Peyer's patch (tissue), 4 donors: ENCODE results near the gene CCDC73.

Experiments
- CTCF ChIP-seq, 6 experiments: fragments of 450-650 bp in 4 of 6; fragments of 200-600 bp in 2 of 6; sonication (generic) in 1 of 6; IDR thresholded peaks; one replicate each; pipeline ENCODE4 v1.5.1; 2017 to 2019; ENCODE audit warnings: antibody characterized with exemption in 6 of 6, mild to moderate bottlenecking in 3 of 6, moderate library complexity in 1 of 6
- POLR2A ChIP-seq, 2 donors: fragments of 450-650 bp; IDR thresholded peaks; one replicate each; pipeline ENCODE4 v1.5.1; 2017; ENCODE audit warnings: antibody characterized with exemption in 2 of 2, mild to moderate bottlenecking in 2 of 2, moderate library complexity in 2 of 2

DNA sequence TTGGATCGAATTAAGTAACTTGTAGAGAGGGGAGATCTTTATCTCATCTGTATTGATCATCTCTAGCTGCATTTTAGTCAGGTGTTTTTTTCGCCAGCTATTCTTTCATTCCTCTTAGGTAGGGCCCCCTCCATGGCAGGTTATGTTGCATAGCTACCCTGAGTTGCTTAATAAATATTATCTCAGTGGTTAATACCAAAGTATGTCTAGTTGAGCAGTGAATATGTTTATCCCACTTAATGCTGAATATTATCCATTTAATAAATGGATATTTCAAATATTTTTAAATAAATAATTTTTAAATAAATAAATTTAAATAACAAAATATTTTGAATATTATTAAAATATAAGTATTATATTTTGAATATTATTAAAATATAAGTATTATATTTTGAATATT, 44.8 kb upstream of the CCDC73 start:
- TF ChIP-seq CTCF (IDR thresholded peaks at IDR 0.05) (no peak), POLR2A (IDR thresholded peaks at IDR 0.05) (no peak)
